Naive thymus-derived CD4-positive, alpha-beta T cell (primary cell): ENCODE results near the gene CLEC4M. TPM values are rescaled to one million over a fixed set of nuclear protein-coding genes. Genes with fewer than 3 reads are reported as not detected.
A peak's percentile ranks its signal among the peaks of the same experiment; 100 is the strongest.
"Not testable (repeated sequence)": the region's sequence is repeated elsewhere in the genome, so short reads cannot be mapped to it uniquely, and the experiment has no call there.

Experiments
- ATAC-seq: fragments of 150-1000 bp; cut with Tn5 transposase; 2 replicates; pipeline ENCODE4 v1.10.0; 2021; ENCODE audit warnings: mild to moderate bottlenecking, moderate library complexity
- CTCF ChIA-PET: fragments of 350-600 bp; sonication (Branson Sonifier 250); formaldehyde crosslinking; loops from one replicate; lab custom pipeline; 2021; ENCODE audit warnings: antibody characterized with exemption; lab: Charles Lee
- POLR2A ChIA-PET: fragments of 350-600 bp; sonication (Branson Sonifier 250); formaldehyde crosslinking; loops from one replicate; lab custom pipeline; 2021; ENCODE audit warnings: antibody characterized with exemption, inconsistent platforms; lab: Charles Lee
- DNase-seq, 9 donors: peaks; one replicate each; pipeline versions ENCODE4 v3.0.0 to v3.0.0-alpha.2; 2020 to 2022; ENCODE audit warnings: mixed read lengths in 1 of 9
- H3K27ac ChIP-seq: one replicate; pipeline ENCODE4 v1.7.0; 2013; ENCODE audit warnings: mild to moderate bottlenecking, low read depth, low read length, moderate library complexity
- H3K27me3 ChIP-seq, 2 donors: one replicate each; pipeline ENCODE4 v1.7.0; 2013; ENCODE audit warnings: low read length in 2 of 2, mild to moderate bottlenecking in 2 of 2, moderate library complexity in 2 of 2; ENCODE audit not compliant: control insufficient read depth in 2 of 2, insufficient read depth in 2 of 2
- H3K36me3 ChIP-seq, 3 experiments: 1 replicate in 2 of 3; 2 replicates in 1 of 3; pipeline ENCODE4 v1.7.0; 2013; ENCODE audit warnings: low read length in 3 of 3, mild to moderate bottlenecking in 3 of 3, moderate library complexity in 1 of 3; ENCODE audit not compliant: insufficient read depth in 3 of 3, control insufficient read depth in 2 of 3
- H3K4me1 ChIP-seq, 2 donors: one replicate each; pipeline ENCODE4 v1.7.0; 2013; ENCODE audit warnings: low read length in 2 of 2, mild to moderate bottlenecking in 2 of 2, moderate library complexity in 1 of 2; ENCODE audit not compliant: control insufficient read depth in 2 of 2, insufficient read depth in 2 of 2
- H3K4me3 ChIP-seq: 2 replicates; pipeline ENCODE4 v1.7.0; 2013; ENCODE audit warnings: mild to moderate bottlenecking, low read length
- H3K9me3 ChIP-seq, 3 experiments: 1 replicate in 2 of 3; 2 replicates in 1 of 3; pipeline ENCODE4 v1.7.0; 2013; ENCODE audit warnings: low read length in 3 of 3; ENCODE audit not compliant: control insufficient read depth in 2 of 3
- H3K27ac Mint-ChIP-seq, 9 donors: one replicate each; pipeline ENCODE4 v1.8.0; 2020 to 2022; ENCODE audit warnings: mixed read lengths in 9 of 9, mild to moderate bottlenecking in 8 of 9, moderate library complexity in 5 of 9, inconsistent platforms in 2 of 9
- H3K27me3 Mint-ChIP-seq, 5 donors: one replicate each; pipeline ENCODE4 v1.8.0; 2021 to 2022; ENCODE audit warnings: mixed read lengths in 5 of 5, mild to moderate bottlenecking in 1 of 5
- H3K36me3 Mint-ChIP-seq, 5 donors: one replicate each; pipeline ENCODE4 v1.8.0; 2020 to 2022; ENCODE audit warnings: mixed read lengths in 5 of 5, mild to moderate bottlenecking in 3 of 5, inconsistent platforms in 1 of 5
- H3K4me1 Mint-ChIP-seq, 7 donors: one replicate each; pipeline ENCODE4 v1.8.0; 2020 to 2022; ENCODE audit warnings: mixed read lengths in 7 of 7, mild to moderate bottlenecking in 3 of 7, inconsistent platforms in 1 of 7
- H3K4me3 Mint-ChIP-seq, 10 donors: one replicate each; pipeline ENCODE4 v1.8.0; 2020 to 2022; ENCODE audit warnings: mild to moderate bottlenecking in 10 of 10, mixed read lengths in 10 of 10, moderate library complexity in 6 of 10, inconsistent platforms in 2 of 10
- H3K9me3 Mint-ChIP-seq, 11 donors: one replicate each; pipeline ENCODE4 v1.8.0; 2020 to 2022; ENCODE audit warnings: mixed read lengths in 11 of 11, mild to moderate bottlenecking in 4 of 11, inconsistent platforms in 1 of 11, moderate library complexity in 1 of 11
- intact Hi-C, 2 donors: fragments of 100-400 bp; cut with micrococcal nuclease; formaldehyde crosslinking; loops; one replicate each; pipeline ENCODE4 v1.15.1; 2023
- polyA plus RNA-seq, 2 donors: library from polyadenylated mRNA; unstranded; fragments of 300-500 nt; fragmentation: Illumina TruSeq; gene quantifications; one replicate each; pipeline ENCODE4 v1.2.3, GENCODE V29; 2021
- total RNA-seq, 6 experiments: library from RNA in 5 of 6; stranded (reverse) in 5 of 6; gene quantifications; 1 replicate in 5 of 6; 2 replicates in 1 of 6; pipeline ENCODE4 v1.2.3 and lab custom pipeline; 2021 to 2026

CLEC4M gene
- total and polyA plus RNA-seq, 7 experiments from 2014 or later = 0.74 TPM; not detected in 6

- H3K9me3 ChIP-seq = peaks cover 0 to 13% (median 6%) of the 10 kb centered on the region in 3 experiments
- Mint-ChIP-seq H3K36me3 (peaks cover 4 to 15% (median 8%) of the 10 kb centered on the region in 5 donors), H3K27me3 (peaks cover 6 to 27% (median 22%) of the 10 kb centered on the region in 5 donors), H3K4me3 (peak overlapping the region in 6 of 10 donors; percentile 36 to 84 (median 67)), H3K4me1 (peaks cover 3 to 29% (median 20%) of the 10 kb centered on the region in 7 donors), H3K9me3 (peaks cover 0 to 37% (median 12%) of the 10 kb centered on the region in 11 donors)
- H3K27ac ChIP-seq, H3K4me3 ChIP-seq, ATAC-seq, H3K27me3 ChIP-seq, POLR2A ChIA-PET, H3K36me3 ChIP-seq, H3K27ac Mint-ChIP-seq, intact Hi-C loops, DNase-seq: not testable (repeated sequence)
- H3K4me1 ChIP-seq = peaks cover 9 to 14% of the 10 kb centered on the region in 2 donors
- CTCF ChIA-PET = interaction anchor here (1.1 kb wide), 1 partner anchor 16 kb away, joined by 4 read pairs; no protein-coding TSS in a partner anchor
Measured at GRCh38 chr19:7816040-7816439, 53.0 kb downstream of the CLEC4M start.

GRCh38 chr19:7817801-7818200 is 54.8 kb downstream of the CLEC4M start:
- peaks cover 0 to 9% (median 4%) of the 10 kb centered on the region in 5 donors for H3K36me3 Mint-ChIP-seq
- CTCF ChIA-PET = interaction anchor here (0.6 to 0.7 kb wide), 2 partner anchors 26 to 236 kb away, joined by 3 read pairs; no protein-coding TSS in a partner anchor

GRCh38 chr19:7818806-7819205 is 55.8 kb downstream of the CLEC4M start:
- DNase-seq (no peak), ATAC-seq (no peak)
- no peak overlapping the region for H3K27ac Mint-ChIP-seq
- Histone ChIP-seq H3K36me3 (no peaks in the 10 kb centered on the region), H3K27me3 (no peaks in the 10 kb centered on the region), H3K4me3 (no peak overlapping the region), H3K4me1 (peaks cover 9 to 14% of the 10 kb centered on the region in 2 donors), H3K9me3 (no peaks in the 10 kb centered on the region), H3K27ac (no peak overlapping the region)
- intact Hi-C loops = no loop called here
- peaks cover 0 to 9% (median 4%) of the 10 kb centered on the region in 5 donors for H3K36me3 Mint-ChIP-seq
- ChIA-PET CTCF (interaction anchor here (1.8 kb wide), 1 partner anchor 19 kb away, joined by 5 read pairs; no protein-coding TSS in a partner anchor), POLR2A (no interaction called here)
- H3K9me3 Mint-ChIP-seq = peaks cover 0 to 26% (median 8%) of the 10 kb centered on the region in 11 donors
- peaks cover 6 to 35% (median 28%) of the 10 kb centered on the region in 5 donors for H3K27me3 Mint-ChIP-seq
- H3K4me3 Mint-ChIP-seq = no peak overlapping the region
- peaks cover 3 to 29% (median 22%) of the 10 kb centered on the region in 7 donors for H3K4me1 Mint-ChIP-seq

More at GRCh38 chr19:7817801-7818200, 54.8 kb downstream of the CLEC4M start:
- no peaks in the 10 kb centered on the region for H3K36me3 ChIP-seq
- POLR2A ChIA-PET = interaction anchor here (1.0 kb wide), 1 partner anchor 137 kb away, joined by 3 read pairs; the partner anchor contains the start of gene TRAPPC5
- intact Hi-C loops = no loop called here
- Mint-ChIP-seq H3K4me3 (no peak overlapping the region), H3K4me1 (peaks cover 3 to 29% (median 20%) of the 10 kb centered on the region in 7 donors), H3K9me3 (peaks cover 0 to 26% (median 8%) of the 10 kb centered on the region in 11 donors), H3K27ac (no peak overlapping the region), H3K27me3 (peaks cover 6 to 33% (median 25%) of the 10 kb centered on the region in 5 donors)
- no peak for DNase-seq
- no peak for ATAC-seq
- H3K27me3 ChIP-seq = no peaks in the 10 kb centered on the region
- no peak overlapping the region for H3K4me3 ChIP-seq
- H3K9me3 ChIP-seq = no peaks in the 10 kb centered on the region
- H3K4me1 ChIP-seq = peaks cover 9 to 14% of the 10 kb centered on the region in 2 donors
- no peak overlapping the region for H3K27ac ChIP-seq

Other genes with a start within 250 kb of the CLEC4M start
- gene ZNF358, start 247.1 kb upstream of the CLEC4M start, total RNA-seq = 10 to 100 TPM in 1 of 5 experiments, 1 to 10 TPM in 4; 5.7 to 10.1 (median 7.2) TPM
- 1 to 10 TPM; 1.4 to 2.6 TPM for gene ZNF358, start 247.1 kb upstream of the CLEC4M start, polyA plus RNA-seq
- 10 to 100 TPM; 13.8 to 49.2 (median 18.1) TPM for gene MCOLN1, start 240.6 kb upstream of the CLEC4M start, total RNA-seq
- 10 to 100 TPM in 1 of 2 donors, 1 to 10 TPM in 1; 8.8 to 11.7 TPM for gene MCOLN1, start 240.6 kb upstream of the CLEC4M start, polyA plus RNA-seq
- 100 to 1,000 TPM in 4 of 5 experiments, 10 to 100 TPM in 1; 82.0 to 157 (median 133) TPM for gene PNPLA6, start 227.5 kb upstream of the CLEC4M start, total RNA-seq
- 10 to 100 TPM in 1 of 2 donors, 1 to 10 TPM in 1; 5.3 to 12.7 TPM for gene PNPLA6, start 227.5 kb upstream of the CLEC4M start, polyA plus RNA-seq
- under 1 TPM in 4 of 5 experiments, not detected in 1; 0.16 to 0.76 (median 0.35) TPM for gene CAMSAP3, start 167.4 kb upstream of the CLEC4M start, total RNA-seq
- under 1 TPM; 0.06 to 0.07 TPM for gene CAMSAP3, start 167.4 kb upstream of the CLEC4M start, polyA plus RNA-seq
- 10 to 100 TPM; 49.3 to 79.8 (median 76.4) TPM for gene XAB2, start 133.7 kb upstream of the CLEC4M start, total RNA-seq
- gene XAB2, start 133.7 kb upstream of the CLEC4M start, polyA plus RNA-seq = 10 to 100 TPM in 1 of 2 donors, 1 to 10 TPM in 1; 6.4 to 11.9 TPM
- gene PET100, start 133.4 kb upstream of the CLEC4M start, total RNA-seq = 100 to 1,000 TPM; 112 to 134 (median 117) TPM
- 100 to 1,000 TPM; 158 to 274 TPM for gene PET100, start 133.4 kb upstream of the CLEC4M start, polyA plus RNA-seq
- 10 to 100 TPM in 1 of 5 experiments, 1 to 10 TPM in 4; 2.2 to 13.4 (median 5.4) TPM for gene PCP2, start 129.5 kb upstream of the CLEC4M start, total RNA-seq
- gene PCP2, start 129.5 kb upstream of the CLEC4M start, polyA plus RNA-seq = not detected
- gene STXBP2, start 126.1 kb upstream of the CLEC4M start, total RNA-seq = 100 to 1,000 TPM; 158 to 411 (median 187) TPM
- gene STXBP2, start 126.1 kb upstream of the CLEC4M start, polyA plus RNA-seq = 10 to 100 TPM; 52.8 to 61.1 TPM
- 1 to 10 TPM in 1 of 5 experiments, not detected in 4; 3.4 TPM for gene RETN, start 94.2 kb upstream of the CLEC4M start, total RNA-seq
- gene RETN, start 94.2 kb upstream of the CLEC4M start, polyA plus RNA-seq = not detected
- gene MCEMP1, start 86.2 kb upstream of the CLEC4M start, total RNA-seq = 10 to 100 TPM in 1 of 5 experiments, 1 to 10 TPM in 1, not detected in 3; 1.2 to 12.3 TPM
- gene MCEMP1, start 86.2 kb upstream of the CLEC4M start, polyA plus RNA-seq = not detected
- gene TRAPPC5, start 82.4 kb upstream of the CLEC4M start, total RNA-seq = 10 to 100 TPM; 43.7 to 79.3 (median 75.4) TPM
- 100 to 1,000 TPM; 165 to 191 TPM for gene TRAPPC5, start 82.4 kb upstream of the CLEC4M start, polyA plus RNA-seq
- gene FCER2, start 61.1 kb upstream of the CLEC4M start, total RNA-seq = 1 to 10 TPM in 2 of 5 experiments, under 1 TPM in 1, not detected in 2; 0.32 to 3.8 (median 1.3) TPM
- under 1 TPM; 0.48 to 0.52 TPM for gene FCER2, start 61.1 kb upstream of the CLEC4M start, polyA plus RNA-seq
- 1 to 10 TPM in 1 of 5 experiments, not detected in 4; 1.2 TPM for gene CLEC4G, start 31.1 kb upstream of the CLEC4M start, total RNA-seq
- not detected for gene CLEC4G, start 31.1 kb upstream of the CLEC4M start, polyA plus RNA-seq
- gene CD209, start 15.7 kb upstream of the CLEC4M start, total RNA-seq = under 1 TPM in 3 of 5 experiments, not detected in 2; 0.27 to 0.68 (median 0.32) TPM
- not detected for gene CD209, start 15.7 kb upstream of the CLEC4M start, polyA plus RNA-seq
- gene EVI5L, start 67.0 kb downstream of the CLEC4M start, total RNA-seq = 10 to 100 TPM in 3 of 5 experiments, 1 to 10 TPM in 2; 7.4 to 12.2 (median 11.4) TPM
- gene EVI5L, start 67.0 kb downstream of the CLEC4M start, polyA plus RNA-seq = 1 to 10 TPM; 2.5 to 3.8 TPM
- 1 to 10 TPM in 1 of 5 experiments, under 1 TPM in 3, not detected in 1; 0.08 to 1.2 (median 0.16) TPM for gene PRR36, start 111.1 kb downstream of the CLEC4M start, total RNA-seq
- gene PRR36, start 111.1 kb downstream of the CLEC4M start, polyA plus RNA-seq = under 1 TPM; 0.08 to 0.12 TPM
- gene LRRC8E, start 125.3 kb downstream of the CLEC4M start, total RNA-seq = under 1 TPM in 1 of 5 experiments, not detected in 4; 0.24 TPM
- under 1 TPM in 1 of 2 donors, not detected in 1; 0.53 TPM for gene LRRC8E, start 125.3 kb downstream of the CLEC4M start, polyA plus RNA-seq
- 100 to 1,000 TPM in 1 of 5 experiments, 10 to 100 TPM in 4; 48.7 to 109 (median 66.5) TPM for gene MAP2K7, start 140.6 kb downstream of the CLEC4M start, total RNA-seq
- 1 to 10 TPM; 1.8 to 2.0 TPM for gene MAP2K7, start 140.6 kb downstream of the CLEC4M start, polyA plus RNA-seq
- gene TGFBR3L, start 151.6 kb downstream of the CLEC4M start, total RNA-seq = 1 to 10 TPM in 4 of 5 experiments, under 1 TPM in 1; 0.27 to 4.0 (median 1.6) TPM
- gene TGFBR3L, start 151.6 kb downstream of the CLEC4M start, polyA plus RNA-seq = not detected
- 10 to 100 TPM; 12.3 to 24.4 (median 21.4) TPM for gene SNAPC2, start 157.1 kb downstream of the CLEC4M start, total RNA-seq
- gene SNAPC2, start 157.1 kb downstream of the CLEC4M start, polyA plus RNA-seq = 10 to 100 TPM; 11.5 to 18.2 TPM
- gene CTXN1, start 162.9 kb downstream of the CLEC4M start, total RNA-seq = under 1 TPM in 1 of 5 experiments, not detected in 4; 0.32 TPM
- not detected for gene CTXN1, start 162.9 kb downstream of the CLEC4M start, polyA plus RNA-seq
- gene TIMM44, start 180.4 kb downstream of the CLEC4M start, total RNA-seq = 10 to 100 TPM; 65.3 to 97.6 (median 73.8) TPM
- 10 to 100 TPM; 16.7 to 22.8 TPM for gene TIMM44, start 180.4 kb downstream of the CLEC4M start, polyA plus RNA-seq
- 100 to 1,000 TPM in 1 of 5 experiments, 10 to 100 TPM in 4; 32.4 to 117 (median 49.6) TPM for gene ELAVL1, start 242.4 kb downstream of the CLEC4M start, total RNA-seq
- gene ELAVL1, start 242.4 kb downstream of the CLEC4M start, polyA plus RNA-seq = 10 to 100 TPM; 42.1 to 61.4 TPM